A549 (cell line): Measurements from ENCODE around the gene HK1. TPM values are rescaled to one million over a fixed set of nuclear protein-coding genes. Genes with fewer than 3 reads are reported as not detected.

Experiments used
- ATAC-seq, 2 experiments: fragments of 200-7000 bp in 1 of 2; fragments of >200 bp in 1 of 2; cut with Nextera tagmentation in 1 of 2; cut with Tn5 transposase in 1 of 2; 3 replicates each; pipeline versions ENCODE4 v1.8.0 to v1.9.1; 2018 to 2020; ENCODE audit warnings: mild to moderate bottlenecking in 1 of 2, moderate library complexity in 1 of 2
- CTCF ChIA-PET: fragments of 300-600 bp; sonication (Branson Sonifier 250); formaldehyde crosslinking; extraction: SDS; loops from one replicate; lab custom pipeline; 2021; ENCODE audit warnings: antibody characterized with exemption, inconsistent platforms; lab: Yijun Ruan, JAX
- POLR2A ChIA-PET: fragments of 350-600 bp; formaldehyde crosslinking; extraction: SDS; loops from one replicate; lab custom pipeline; 2021; ENCODE audit warnings: antibody characterized with exemption, inconsistent platforms; lab: Yijun Ruan, JAX
- DNase-seq, 2 experiments: peaks; one replicate each; pipeline versions ENCODE4 v3.0.0 to v3.0.0-alpha.2; 2011 to 2016; ENCODE audit warnings: low read depth in 1 of 2, low spot score in 1 of 2
- FAIRE-seq: peaks from 2 replicates; lab custom pipeline; 2011; peaks lifted over from hg19 to GRCh38; lab: Jason Lieb, UNC
- H3K27ac ChIP-seq, 2 experiments: fragments of >200 bp; sonication (Bioruptor Twin); formaldehyde crosslinking; 3 replicates each; pipeline ENCODE4 v1.5.1; 2016 to 2017
- H3K4me1 ChIP-seq: fragments of >200 bp; sonication (Bioruptor Twin); formaldehyde crosslinking; 3 replicates; pipeline ENCODE4 v1.6.1; 2016
- H3K4me2 ChIP-seq: fragments of >200 bp; sonication (Bioruptor Twin); formaldehyde crosslinking; 3 replicates; pipeline ENCODE4 v1.6.1; 2016
- H3K4me3 ChIP-seq: fragments of >200 bp; sonication (Bioruptor Twin); formaldehyde crosslinking; 3 replicates; pipeline ENCODE4 v1.5.1; 2016
- H3K9me3 ChIP-seq: fragments of >200 bp; sonication (Bioruptor Twin); formaldehyde crosslinking; 3 replicates; pipeline ENCODE4 v1.6.1; 2016
- CBX2 ChIP-seq: fragments of 200-600 bp; sonication (generic); IDR thresholded peaks from 2 replicates; pipeline ENCODE4 v1.6.1; 2016; ENCODE audit warnings: low read depth, mild to moderate bottlenecking, borderline replicate concordance
- CEBPB ChIP-seq, 2 experiments: fragments of >200 bp in 1 of 2; sonication (Bioruptor Twin) in 1 of 2; formaldehyde crosslinking in 1 of 2; IDR thresholded peaks; 2 replicates each; pipeline ENCODE4 v1.6.1; 2012 to 2016
- CHD2 ChIP-seq: fragments of 150-350 bp; IDR thresholded peaks from 2 replicates; pipeline ENCODE4 v1.6.1; 2014; ENCODE audit warnings: low read length; ENCODE audit not compliant: partially characterized antibody
- EHMT2 ChIP-seq: fragments of 200-600 bp; sonication (generic); IDR thresholded peaks from 2 replicates; pipeline ENCODE4 v1.6.1; 2016; ENCODE audit warnings: antibody characterized with exemption, low read depth, mild to moderate bottlenecking, moderate library complexity
- GATA3 ChIP-seq: IDR thresholded peaks from 2 replicates; pipeline ENCODE4 v1.6.1; 2012; ENCODE audit warnings: borderline replicate concordance
- HDAC2 ChIP-seq: fragments of 200-600 bp; sonication (generic); IDR thresholded peaks from 2 replicates; pipeline ENCODE4 v1.6.1; 2016
- HOXB5 ChIP-seq: fragments of 250-450 bp; sonication (Bioruptor Pico); IDR thresholded peaks from 2 replicates; pipeline ENCODE4 v1.5.0; 2020; ENCODE audit warnings: mild to moderate bottlenecking, moderate library complexity
- JUN ChIP-seq, 2 experiments: fragments of >200 bp; sonication (Bioruptor Twin); formaldehyde crosslinking; IDR thresholded peaks; 2 replicates in 1 of 2; 3 replicates in 1 of 2; pipeline ENCODE4 v1.6.1; 2016 to 2017
- KDM1A ChIP-seq: fragments of 200-600 bp; sonication (generic); IDR thresholded peaks from 2 replicates; pipeline ENCODE4 v1.6.1; 2016; ENCODE audit warnings: low read depth, mild to moderate bottlenecking
- MAFK ChIP-seq: fragments of 450-650 bp; IDR thresholded peaks from 2 replicates; pipeline ENCODE4 v1.6.1; 2014; ENCODE audit not compliant: partially characterized antibody
- MYC ChIP-seq: IDR thresholded peaks from 2 replicates; pipeline ENCODE4 v1.6.1; 2012; ENCODE audit warnings: mild to moderate bottlenecking, inconsistent platforms, low read length, improper control_type of control experiment, borderline replicate concordance
- NFE2L2 ChIP-seq: fragments of 150-350 bp; conservative IDR thresholded peaks from 2 replicates; pipeline ENCODE4 v1.6.1; 2014; ENCODE audit warnings: low read length
- NR3C1 ChIP-seq: fragments of >200 bp; sonication (Bioruptor Twin); formaldehyde crosslinking; IDR thresholded peaks from 3 replicates; pipeline ENCODE4 v1.6.1; 2017
- PHF8 ChIP-seq: fragments of 200-600 bp; sonication (generic); IDR thresholded peaks from 2 replicates; pipeline ENCODE4 v1.6.1; 2016; ENCODE audit warnings: low read depth, mild to moderate bottlenecking, antibody characterized with exemption, moderate library complexity, borderline replicate concordance
- RAD21 ChIP-seq, 2 experiments: fragments of >200 bp in 1 of 2; sonication (Bioruptor Twin) in 1 of 2; formaldehyde crosslinking in 1 of 2; IDR thresholded peaks in 1 of 2; conservative IDR thresholded peaks in 1 of 2; 2 replicates in 1 of 2; 3 replicates in 1 of 2; pipeline ENCODE4 v1.6.1; 2012 to 2018; ENCODE audit warnings: inconsistent platforms in 1 of 2
- RFX5 ChIP-seq: fragments of 450-650 bp; IDR thresholded peaks from 2 replicates; pipeline ENCODE4 v1.7.1; 2014; ENCODE audit warnings: antibody characterized with exemption, mild to moderate bottlenecking, moderate library complexity
- SMC3 ChIP-seq: fragments of >200 bp; sonication (Bioruptor Twin); formaldehyde crosslinking; IDR thresholded peaks from 3 replicates; pipeline ENCODE4 v1.6.1; 2018; ENCODE audit warnings: inconsistent platforms
- TFCP2L1 ChIP-seq: fragments of 250-450 bp; sonication (Bioruptor Pico); IDR thresholded peaks from 2 replicates; pipeline ENCODE4 v1.5.0; 2021; ENCODE audit warnings: mild to moderate bottlenecking
- ZFP36 ChIP-seq: fragments of 450-650 bp; IDR thresholded peaks from 2 replicates; pipeline ENCODE4 v1.6.1; 2014; ENCODE audit warnings: borderline replicate concordance; ENCODE audit not compliant: partially characterized antibody
- WGBS: methylation state at CpG from one replicate; pipeline ENCODE4 v1.1.6; 2017; ENCODE audit errors: missing lambda C conversion rate; 5-methylcytosine and 5-hydroxymethylcytosine counted together
- polyA plus RNA-seq, 4 experiments: library from polyadenylated mRNA; depleted of rRNA in 3 of 4; stranded (reverse); fragments of >200 nt; fragmentation: RNase III in 1 of 4; extraction: RNeasy Plus Mini Kit Qiagen cat#74134 plus additional on column Dnase treatment in 1 of 4; gene quantifications; 2 replicates in 3 of 4; 3 replicates in 1 of 4; pipeline ENCODE4 v1.2.3, GENCODE V29; 2011 to 2017
- TF ChIP-seq, protein P1 (sequence below): fragments of 250-450 bp; sonication (Bioruptor Pico); IDR thresholded peaks from 2 replicates; pipeline ENCODE4 v1.5.0; 2021; ENCODE audit warnings: mild to moderate bottlenecking, moderate library complexity, borderline replicate concordance
- TF ChIP-seq, protein P2 (sequence below): fragments of 450-650 bp; IDR thresholded peaks from 2 replicates; pipeline ENCODE4 v1.6.1; 2014; ENCODE audit warnings: antibody characterized with exemption
- TF ChIP-seq, protein P3 (sequence below): fragments of 150-350 bp; IDR thresholded peaks from 2 replicates; pipeline ENCODE4 v1.6.1; 2014; ENCODE audit warnings: low read depth, mild to moderate bottlenecking, low read length

The HK1 gene
- polyA plus RNA-seq, 2 of the 4 experiments (the other 2 are of a cell fraction) = 17.3 to 58.9 TPM

- DNase-seq (no peak), ATAC-seq (no peak), FAIRE-seq (no peak)
- TF ChIP-seq RFX5 (no peak), NFE2L2 (no peak), NR3C1 (no peak), TFCP2L1 (CRISPR knock-in tag) (no peak), PHF8 (no peak), JUN (IDR thresholded peaks at IDR 0.05) (no peak), MYC (no peak), CHD2 (no peak), ZFP36 (no peak), KDM1A (no peak), EHMT2 (no peak), RAD21 (conservative IDR thresholded peaks at IDR 0.05 in 1 of 2, IDR thresholded peaks at IDR 0.05 in 1 of 2) (no peak), SMC3 (no peak), HOXB5 (CRISPR knock-in tag) (no peak), MAFK (no peak), CBX2 (no peak), GATA3 (no peak)
- TF ChIP-seq, protein P1, sequence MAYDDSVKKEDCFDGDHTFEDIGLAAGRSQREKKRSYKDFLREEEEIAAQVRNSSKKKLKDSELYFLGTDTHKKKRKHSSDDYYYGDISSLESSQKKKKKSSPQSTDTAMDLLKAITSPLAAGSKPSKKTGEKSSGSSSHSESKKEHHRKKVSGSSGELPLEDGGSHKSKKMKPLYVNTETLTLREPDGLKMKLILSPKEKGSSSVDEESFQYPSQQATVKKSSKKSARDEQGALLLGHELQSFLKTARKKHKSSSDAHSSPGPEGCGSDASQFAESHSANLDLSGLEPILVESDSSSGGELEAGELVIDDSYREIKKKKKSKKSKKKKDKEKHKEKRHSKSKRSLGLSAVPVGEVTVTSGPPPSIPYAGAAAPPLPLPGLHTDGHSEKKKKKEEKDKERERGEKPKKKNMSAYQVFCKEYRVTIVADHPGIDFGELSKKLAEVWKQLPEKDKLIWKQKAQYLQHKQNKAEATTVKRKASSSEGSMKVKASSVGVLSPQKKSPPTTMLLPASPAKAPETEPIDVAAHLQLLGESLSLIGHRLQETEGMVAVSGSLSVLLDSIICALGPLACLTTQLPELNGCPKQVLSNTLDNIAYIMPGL (CRISPR knock-in tag) = no peak
- TF ChIP-seq, protein P2, sequence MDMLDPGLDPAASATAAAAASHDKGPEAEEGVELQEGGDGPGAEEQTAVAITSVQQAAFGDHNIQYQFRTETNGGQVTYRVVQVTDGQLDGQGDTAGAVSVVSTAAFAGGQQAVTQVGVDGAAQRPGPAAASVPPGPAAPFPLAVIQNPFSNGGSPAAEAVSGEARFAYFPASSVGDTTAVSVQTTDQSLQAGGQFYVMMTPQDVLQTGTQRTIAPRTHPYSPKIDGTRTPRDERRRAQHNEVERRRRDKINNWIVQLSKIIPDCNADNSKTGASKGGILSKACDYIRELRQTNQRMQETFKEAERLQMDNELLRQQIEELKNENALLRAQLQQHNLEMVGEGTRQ = no peak
- H3K4me2 ChIP-seq = no peak overlapping the region
- H3K4me3 ChIP-seq = no peak overlapping the region
- ChIA-PET POLR2A (no interaction called here), CTCF (interaction anchor here (2.2 kb wide), 1 partner anchor 16 kb away, joined by 5 read pairs; no protein-coding TSS in a partner anchor)
- H3K4me1 ChIP-seq = peaks cover 3% of the 10 kb centered on the region; the same call in 1 of the 3 replicates
- 95% methylated on average over 5 of the region's 6 CpGs for WGBS
- no peaks in the 10 kb centered on the region for H3K9me3 ChIP-seq
- no peak overlapping the region for H3K27ac ChIP-seq
These were observed 98.9 kb downstream of the HK1 start for GRCh38 chr10:69377191-69377590.

DNA sequence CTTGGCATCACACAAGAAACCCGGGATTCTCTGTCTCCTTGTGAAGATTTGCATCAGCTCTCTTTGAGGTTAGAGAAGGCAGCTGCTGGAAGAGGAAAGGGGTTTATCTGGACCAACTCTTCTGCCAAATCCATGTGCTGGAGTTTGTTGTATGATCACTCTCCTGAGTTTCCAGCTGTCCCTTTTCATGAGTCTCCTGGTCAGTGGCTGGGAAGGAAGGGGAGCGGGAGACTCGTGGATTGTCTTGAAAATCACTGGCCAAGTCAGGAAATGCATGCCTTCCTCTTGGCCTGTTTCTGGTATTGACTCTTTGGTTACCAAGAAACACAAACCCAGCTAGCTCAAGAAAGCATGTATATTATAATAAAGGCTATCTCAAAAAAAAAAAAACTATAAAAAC lies 99.6 kb downstream of the HK1 start:
- DNase-seq = no peak
- no peak overlapping the region for H3K27ac ChIP-seq
- TF ChIP-seq, protein P3, sequence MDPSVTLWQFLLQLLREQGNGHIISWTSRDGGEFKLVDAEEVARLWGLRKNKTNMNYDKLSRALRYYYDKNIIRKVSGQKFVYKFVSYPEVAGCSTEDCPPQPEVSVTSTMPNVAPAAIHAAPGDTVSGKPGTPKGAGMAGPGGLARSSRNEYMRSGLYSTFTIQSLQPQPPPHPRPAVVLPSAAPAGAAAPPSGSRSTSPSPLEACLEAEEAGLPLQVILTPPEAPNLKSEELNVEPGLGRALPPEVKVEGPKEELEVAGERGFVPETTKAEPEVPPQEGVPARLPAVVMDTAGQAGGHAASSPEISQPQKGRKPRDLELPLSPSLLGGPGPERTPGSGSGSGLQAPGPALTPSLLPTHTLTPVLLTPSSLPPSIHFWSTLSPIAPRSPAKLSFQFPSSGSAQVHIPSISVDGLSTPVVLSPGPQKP = no peak
- TF ChIP-seq CEBPB (IDR thresholded peaks at IDR 0.05) = no peak
- no peak for TF ChIP-seq RAD21 (conservative IDR thresholded peaks at IDR 0.05 in 1 of 2, IDR thresholded peaks at IDR 0.05 in 1 of 2)
- no peak for TF ChIP-seq MYC
- no peak for TF ChIP-seq HDAC2
- no peak overlapping the region for H3K4me3 ChIP-seq
- FAIRE-seq = no peak
- peaks cover 7% of the 10 kb centered on the region; the same call in 2 of the 3 replicates for H3K4me1 ChIP-seq
- ATAC-seq = no peak
- CTCF ChIA-PET = no interaction called here
- WGBS = 74% methylated on average over 3 of the region's 3 CpGs
- no peaks in the 10 kb centered on the region for H3K9me3 ChIP-seq
- POLR2A ChIA-PET = no interaction called here
- H3K4me2 ChIP-seq = no peak overlapping the region
